Thymus (tissue), 14 donors: Measurements from ENCODE around the gene RASD2. TPM values are rescaled to one million over a fixed set of nuclear protein-coding genes. Genes with fewer than 3 reads are reported as not detected.
"Not testable (repeated sequence)": the region's sequence is repeated elsewhere in the genome, so short reads cannot be mapped to it uniquely, and the experiment has no call there.

Experiments
- DNase-seq, 9 donors: peaks; one replicate each; pipeline ENCODE4 v3.0.0-alpha.2; 2013; ENCODE audit warnings: low spot score in 9 of 9, low read depth in 6 of 9, missing footprints in 1 of 9
- H3K27ac ChIP-seq, 2 donors: one replicate each; pipeline ENCODE4 v1.5.1; 2013; ENCODE audit warnings: control low read depth in 1 of 2, low read depth in 1 of 2, low read length in 1 of 2, mild to moderate bottlenecking in 1 of 2, moderate library complexity in 1 of 2
- H3K27me3 ChIP-seq, 2 donors: one replicate each; pipeline ENCODE4 v1.5.1; 2013; ENCODE audit warnings: low read length in 1 of 2; ENCODE audit not compliant: control insufficient read depth in 2 of 2, insufficient read depth in 1 of 2
- H3K36me3 ChIP-seq, 2 donors: one replicate each; pipeline ENCODE4 v1.5.1; 2013; ENCODE audit warnings: low read length in 1 of 2, mild to moderate bottlenecking in 1 of 2, moderate library complexity in 1 of 2; ENCODE audit not compliant: control insufficient read depth in 2 of 2, insufficient read depth in 2 of 2
- H3K4me1 ChIP-seq, 2 donors: one replicate each; pipeline ENCODE4 v1.5.1; 2013; ENCODE audit warnings: low read length in 2 of 2; ENCODE audit not compliant: control insufficient read depth in 2 of 2, insufficient read depth in 2 of 2
- H3K4me3 ChIP-seq, 2 donors: one replicate each; pipeline ENCODE4 v1.5.1; 2013; ENCODE audit warnings: low read length in 2 of 2, control low read depth in 1 of 2, mild to moderate bottlenecking in 1 of 2
- H3K9me3 ChIP-seq, 2 donors: one replicate each; pipeline ENCODE4 v1.5.1; 2013; ENCODE audit warnings: low read length in 1 of 2, mild to moderate bottlenecking in 1 of 2; ENCODE audit not compliant: control insufficient read depth in 2 of 2, insufficient read depth in 1 of 2
- WGBS: extraction: QIAGEN DNeasy Blood & Tissue Kit; methylation state at CpG from one replicate; pipeline ENCODE4 v1.1.7; 2013; 5-methylcytosine and 5-hydroxymethylcytosine counted together
- long read RNA-seq, 10 donors: transcript quantifications; one replicate each; lab custom pipeline, GENCODE V29; 2026
- polyA plus RNA-seq: library from polyadenylated mRNA; stranded (reverse); fragments of 200-250 nt; gene quantifications from one replicate; pipeline ENCODE4 v1.2.3, GENCODE V29; 2013
- total RNA-seq: library from RNA; stranded (reverse); fragments of 120-200 nt; gene quantifications from one replicate; pipeline ENCODE4 v1.2.4, GENCODE V29; 2013
- donor health status: healthy.

Gene RASD2
- total RNA-seq (0.14 TPM), polyA plus RNA-seq (1.0 TPM)
- long read RNA-seq, donor 1 = 0 reads
- long read RNA-seq, donor 2 = 0 reads
- long read RNA-seq, donor 3 = 0 reads
- long read RNA-seq, donor 4 = 0 reads
- long read RNA-seq, donor 5 = 0 reads
- long read RNA-seq, donor 6 = 0 reads
- long read RNA-seq, donor 7 = 0 reads
- long read RNA-seq, donor 8 = 0 reads
- long read RNA-seq, donor 9 = 0 reads
- long read RNA-seq, donor 10, partial matches to known transcripts = 0 of 2 reads
- long read RNA-seq, donor 10, other reads (novel, unspliced or antisense) = 0 of 2 reads

- peak in 6 of 9 donors; percentile 22 to 62 (median 32) for DNase-seq
Observed at GRCh38 chr22:35540595-35541253, at the start of gene RASD2. Gene RASD2, plus strand, starts transcription at chr22:35540831. Its CDS starts 5,979 bp downstream, at chr22:35546810.

GRCh38 chr22:35491061-35491907 lies 49.3 kb upstream of the RASD2 start:
- not testable (repeated sequence) for H3K4me1 ChIP-seq, H3K36me3 ChIP-seq, DNase-seq, H3K27ac ChIP-seq, H3K27me3 ChIP-seq, H3K4me3 ChIP-seq, H3K9me3 ChIP-seq
- 94% methylated on average over 21 of the region's 24 CpGs for WGBS

More at GRCh38 chr22:35540595-35541253, at the start of gene RASD2:
- H3K4me1 ChIP-seq = peaks cover 11 to 13% of the 10 kb centered on the region in 2 donors
- WGBS = 2% methylated on average over 49 of the region's 49 CpGs
- no peaks in the 10 kb centered on the region for H3K9me3 ChIP-seq
- peaks cover 27 to 73% of the 10 kb centered on the region in 2 donors for H3K27me3 ChIP-seq
- no peak within 1 kb of the TSS for H3K27ac ChIP-seq
- H3K4me3 ChIP-seq = peak within 1 kb of the TSS; percentile 38 to 53
- no peaks in the 10 kb centered on the region for H3K36me3 ChIP-seq

- H3K4me1 ChIP-seq = no peaks in the 10 kb centered on the region
- H3K36me3 ChIP-seq = no peaks in the 10 kb centered on the region
- WGBS = 96% methylated on average over 3 of the region's 3 CpGs
- no peaks in the 10 kb centered on the region for H3K9me3 ChIP-seq
- no peaks in the 10 kb centered on the region for H3K27me3 ChIP-seq
- no peak overlapping the region for H3K4me3 ChIP-seq
- no peak overlapping the region for H3K27ac ChIP-seq
- no peak for DNase-seq
Observed at GRCh38 chr22:35491908-35492380, 48.7 kb upstream of the RASD2 start.

GRCh38 chr22:35493074-35493473 lies 47.6 kb upstream of the RASD2 start:
- H3K27me3 ChIP-seq = peaks cover 0 to 1% of the 10 kb centered on the region in 2 donors
- 85% methylated on average over 5 of the region's 5 CpGs for WGBS
- H3K9me3 ChIP-seq = no peaks in the 10 kb centered on the region
- no peak for DNase-seq
- no peak overlapping the region for H3K4me3 ChIP-seq
- no peak overlapping the region for H3K27ac ChIP-seq
- H3K36me3 ChIP-seq = no peaks in the 10 kb centered on the region
- no peaks in the 10 kb centered on the region for H3K4me1 ChIP-seq

GRCh38 chr22:35495711-35496110 lies 44.9 kb upstream of the RASD2 start:
- WGBS = 92% methylated on average over 14 of the region's 14 CpGs
- H3K4me1 ChIP-seq, DNase-seq, H3K27ac ChIP-seq, H3K36me3 ChIP-seq, H3K27me3 ChIP-seq, H3K9me3 ChIP-seq, H3K4me3 ChIP-seq: not testable (repeated sequence)

- 87% methylated on average over 6 of the region's 6 CpGs for WGBS
- peaks cover 0 to 3% of the 10 kb centered on the region in 2 donors for H3K27me3 ChIP-seq
- no peak for DNase-seq
- no peaks in the 10 kb centered on the region for H3K9me3 ChIP-seq
- H3K4me1 ChIP-seq = no peaks in the 10 kb centered on the region
- H3K36me3 ChIP-seq = no peaks in the 10 kb centered on the region
- no peak overlapping the region for H3K27ac ChIP-seq
- H3K4me3 ChIP-seq = no peak overlapping the region
Observed at GRCh38 chr22:35496768-35497312, 43.8 kb upstream of the RASD2 start.

- H3K27ac ChIP-seq = no peak overlapping the region
- no peaks in the 10 kb centered on the region for H3K9me3 ChIP-seq
- no peak for DNase-seq
- H3K36me3 ChIP-seq = no peaks in the 10 kb centered on the region
- no peak overlapping the region for H3K4me3 ChIP-seq
- peaks cover 0 to 3% of the 10 kb centered on the region in 2 donors for H3K27me3 ChIP-seq
- WGBS = 94% methylated on average over 14 of the region's 14 CpGs
- no peaks in the 10 kb centered on the region for H3K4me1 ChIP-seq
Observed at GRCh38 chr22:35498026-35498800, 42.4 kb upstream of the RASD2 start.

GRCh38 chr22:35502836-35503235 lies 37.8 kb upstream of the RASD2 start:
- Histone ChIP-seq H3K36me3 (no peaks in the 10 kb centered on the region), H3K27me3 (peaks cover 0 to 3% of the 10 kb centered on the region in 2 donors), H3K9me3 (no peaks in the 10 kb centered on the region), H3K27ac (no peak overlapping the region), H3K4me1 (no peaks in the 10 kb centered on the region), H3K4me3 (no peak overlapping the region)
- DNase-seq = no peak
- 82% methylated on average over 3 of the region's 3 CpGs for WGBS
